ENCODE measurements around the gene ELK1.
"Not testable (repeated sequence)": the region's sequence is repeated elsewhere in the genome, so short reads cannot be mapped to it uniquely, and the experiment has no call there.

GRCh38 chrX:47675959-47676859 lies 25.8 kb upstream of the ELK1 start:
- TF ChIP-seq CTCF, POLR2A (IDR thresholded peaks at IDR 0.05): not testable (repeated sequence)
